K562 (cell line): ENCODE measurements around the gene CAPZB. TPM values are rescaled to one million over a fixed set of nuclear protein-coding genes. Genes with fewer than 3 reads are reported as not detected.

Source experiments
- CHD2 ChIP-seq: IDR thresholded peaks from 2 replicates; pipeline ENCODE4 v1.6.1; 2011; ENCODE audit warnings: low read depth, low read length
- RCOR1 ChIP-seq, 2 experiments: IDR thresholded peaks; 2 replicates each; pipeline ENCODE4 v1.6.1; 2012; ENCODE audit warnings: low read depth in 2 of 2, low read length in 2 of 2, borderline replicate concordance in 1 of 2, improper control_type of control experiment in 1 of 2
- RERE ChIP-seq: sonication (generic); formaldehyde crosslinking; IDR thresholded peaks from 2 replicates; pipeline ENCODE4 v1.8.0; 2023; ENCODE audit warnings: missing genetic modification reagents, mild to moderate bottlenecking, borderline replicate concordance
- SIN3A ChIP-seq, 2 experiments: fragments of 150-350 bp in 1 of 2; IDR thresholded peaks; 2 replicates each; pipeline ENCODE4 v1.6.1; 2011 to 2016; ENCODE audit warnings: borderline replicate concordance in 2 of 2, low read depth in 2 of 2, low read length in 2 of 2, mild to moderate bottlenecking in 2 of 2, moderate library complexity in 2 of 2; ENCODE audit not compliant: control insufficient read depth in 1 of 2
- ZNF224 ChIP-seq: sonication (generic); formaldehyde crosslinking; IDR thresholded peaks from 2 replicates; pipeline ENCODE4 v1.8.0; 2022; ENCODE audit warnings: mild to moderate bottlenecking, missing genetic modification reagents
- polyA plus RNA-seq, 8 experiments: library from polyadenylated mRNA; depleted of rRNA in 4 of 8; stranded (reverse) in 5 of 8; unstranded in 3 of 8; fragments of >200 nt; fragmentation: Nextera tagmentation in 2 of 8; fragmentation: Illumina TruSeq in 1 of 8; extraction: Ambion mirVana in 2 of 8; extraction: Trizol in 1 of 8; gene quantifications; 2 replicates each; pipeline versions ENCODE4 v1.2.1 to v1.2.3, GENCODE V29; 2011 to 2014; ENCODE audit warnings: inconsistent platforms in 1 of 8, missing spikeins in 1 of 8
- total RNA-seq, 7 experiments: library from RNA; depleted of rRNA in 6 of 7; stranded (reverse); fragments of >200 nt in 6 of 7; fragmentation: Illumina TruSeq in 2 of 7; extraction: Trizol in 2 of 7; gene quantifications; 2 replicates each; pipeline versions ENCODE4 v1.2.1 to v1.2.3, GENCODE V29; 2011 to 2021; ENCODE audit warnings: low replicate concordance in 1 of 7
- TF ChIP-seq, protein P1 (sequence below): fragments of 250-450 bp; sonication (Bioruptor Pico); IDR thresholded peaks from 2 replicates; pipeline ENCODE4 v1.4.0; 2020
- TF ChIP-seq, protein P2 (sequence below): IDR thresholded peaks from 3 replicates; pipeline ENCODE4 v1.6.1; 2011; ENCODE audit warnings: borderline replicate concordance, mild to moderate bottlenecking, moderate library complexity; ENCODE audit not compliant: insufficient read length; ENCODE audit errors: extremely low read depth
- TF ChIP-seq, protein P3 (sequence below), 2 experiments: fragments of 450-650 bp; conservative IDR thresholded peaks; 2 replicates each; pipeline ENCODE4 v1.6.1; 2017; ENCODE audit warnings: mild to moderate bottlenecking in 2 of 2, moderate library complexity in 2 of 2

The CAPZB gene
- total and polyA plus RNA-seq, 9 of the 15 experiments (the other 6 are each of a cell fraction or from before 2014, with no cell fraction given): 57.6 to 297 (median 125) TPM

GRCh38 chr1:19311931-19312781 lies 173.2 kb downstream of the CAPZB start, which contains the start of the genes AKR7A2 and SLC66A1 (continued):
- TF ChIP-seq, protein P1, sequence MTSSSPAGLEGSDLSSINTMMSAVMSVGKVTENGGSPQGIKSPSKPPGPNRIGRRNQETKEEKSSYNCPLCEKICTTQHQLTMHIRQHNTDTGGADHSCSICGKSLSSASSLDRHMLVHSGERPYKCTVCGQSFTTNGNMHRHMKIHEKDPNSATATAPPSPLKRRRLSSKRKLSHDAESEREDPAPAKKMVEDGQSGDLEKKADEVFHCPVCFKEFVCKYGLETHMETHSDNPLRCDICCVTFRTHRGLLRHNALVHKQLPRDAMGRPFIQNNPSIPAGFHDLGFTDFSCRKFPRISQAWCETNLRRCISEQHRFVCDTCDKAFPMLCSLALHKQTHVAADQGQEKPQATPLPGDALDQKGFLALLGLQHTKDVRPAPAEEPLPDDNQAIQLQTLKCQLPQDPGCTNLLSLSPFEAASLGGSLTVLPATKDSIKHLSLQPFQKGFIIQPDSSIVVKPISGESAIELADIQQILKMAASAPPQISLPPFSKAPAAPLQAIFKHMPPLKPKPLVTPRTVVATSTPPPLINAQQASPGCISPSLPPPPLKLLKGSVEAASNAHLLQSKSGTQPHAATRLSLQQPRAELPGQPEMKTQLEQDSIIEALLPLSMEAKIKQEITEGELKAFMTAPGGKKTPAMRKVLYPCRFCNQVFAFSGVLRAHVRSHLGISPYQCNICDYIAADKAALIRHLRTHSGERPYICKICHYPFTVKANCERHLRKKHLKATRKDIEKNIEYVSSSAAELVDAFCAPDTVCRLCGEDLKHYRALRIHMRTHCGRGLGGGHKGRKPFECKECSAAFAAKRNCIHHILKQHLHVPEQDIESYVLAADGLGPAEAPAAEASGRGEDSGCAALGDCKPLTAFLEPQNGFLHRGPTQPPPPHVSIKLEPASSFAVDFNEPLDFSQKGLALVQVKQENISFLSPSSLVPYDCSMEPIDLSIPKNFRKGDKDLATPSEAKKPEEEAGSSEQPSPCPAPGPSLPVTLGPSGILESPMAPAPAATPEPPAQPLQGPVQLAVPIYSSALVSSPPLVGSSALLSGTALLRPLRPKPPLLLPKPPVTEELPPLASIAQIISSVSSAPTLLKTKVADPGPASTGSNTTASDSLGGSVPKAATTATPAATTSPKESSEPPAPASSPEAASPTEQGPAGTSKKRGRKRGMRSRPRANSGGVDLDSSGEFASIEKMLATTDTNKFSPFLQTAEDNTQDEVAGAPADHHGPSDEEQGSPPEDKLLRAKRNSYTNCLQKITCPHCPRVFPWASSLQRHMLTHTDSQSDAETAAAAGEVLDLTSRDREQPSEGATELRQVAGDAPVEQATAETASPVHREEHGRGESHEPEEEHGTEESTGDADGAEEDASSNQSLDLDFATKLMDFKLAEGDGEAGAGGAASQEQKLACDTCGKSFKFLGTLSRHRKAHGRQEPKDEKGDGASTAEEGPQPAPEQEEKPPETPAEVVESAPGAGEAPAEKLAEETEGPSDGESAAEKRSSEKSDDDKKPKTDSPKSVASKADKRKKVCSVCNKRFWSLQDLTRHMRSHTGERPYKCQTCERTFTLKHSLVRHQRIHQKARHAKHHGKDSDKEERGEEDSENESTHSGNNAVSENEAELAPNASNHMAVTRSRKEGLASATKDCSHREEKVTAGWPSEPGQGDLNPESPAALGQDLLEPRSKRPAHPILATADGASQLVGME: peak; percentile 84; the same call in 1 of the 2 replicates
- TF ChIP-seq RERE (CRISPR knock-in tag) (no peak), ZNF224 (0 out of 2 replicates have a peak, but pooled peaks have one; percentile 40), SIN3A (IDR thresholded peaks at IDR 0.05; ENCODE audit: borderline replicate concordance in 2 of 2, control insufficient read depth in 1 of 2, low read depth in 2 of 2, low read length in 2 of 2) (peak; percentile 75 to 91; a peak in 3 of 4 replicates), CHD2 (peak; percentile 93), RCOR1 (IDR thresholded peaks at IDR 0.05; ENCODE audit: borderline replicate concordance in 1 of 2, low read depth in 2 of 2, low read length in 2 of 2) (no peak; a peak in 1 of 4 replicates)
- TF ChIP-seq, protein P2, sequence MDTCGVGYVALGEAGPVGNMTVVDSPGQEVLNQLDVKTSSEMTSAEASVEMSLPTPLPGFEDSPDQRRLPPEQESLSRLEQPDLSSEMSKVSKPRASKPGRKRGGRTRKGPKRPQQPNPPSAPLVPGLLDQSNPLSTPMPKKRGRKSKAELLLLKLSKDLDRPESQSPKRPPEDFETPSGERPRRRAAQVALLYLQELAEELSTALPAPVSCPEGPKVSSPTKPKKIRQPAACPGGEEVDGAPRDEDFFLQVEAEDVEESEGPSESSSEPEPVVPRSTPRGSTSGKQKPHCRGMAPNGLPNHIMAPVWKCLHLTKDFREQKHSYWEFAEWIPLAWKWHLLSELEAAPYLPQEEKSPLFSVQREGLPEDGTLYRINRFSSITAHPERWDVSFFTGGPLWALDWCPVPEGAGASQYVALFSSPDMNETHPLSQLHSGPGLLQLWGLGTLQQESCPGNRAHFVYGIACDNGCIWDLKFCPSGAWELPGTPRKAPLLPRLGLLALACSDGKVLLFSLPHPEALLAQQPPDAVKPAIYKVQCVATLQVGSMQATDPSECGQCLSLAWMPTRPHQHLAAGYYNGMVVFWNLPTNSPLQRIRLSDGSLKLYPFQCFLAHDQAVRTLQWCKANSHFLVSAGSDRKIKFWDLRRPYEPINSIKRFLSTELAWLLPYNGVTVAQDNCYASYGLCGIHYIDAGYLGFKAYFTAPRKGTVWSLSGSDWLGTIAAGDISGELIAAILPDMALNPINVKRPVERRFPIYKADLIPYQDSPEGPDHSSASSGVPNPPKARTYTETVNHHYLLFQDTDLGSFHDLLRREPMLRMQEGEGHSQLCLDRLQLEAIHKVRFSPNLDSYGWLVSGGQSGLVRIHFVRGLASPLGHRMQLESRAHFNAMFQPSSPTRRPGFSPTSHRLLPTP: no peak
- TF ChIP-seq, protein P3, sequence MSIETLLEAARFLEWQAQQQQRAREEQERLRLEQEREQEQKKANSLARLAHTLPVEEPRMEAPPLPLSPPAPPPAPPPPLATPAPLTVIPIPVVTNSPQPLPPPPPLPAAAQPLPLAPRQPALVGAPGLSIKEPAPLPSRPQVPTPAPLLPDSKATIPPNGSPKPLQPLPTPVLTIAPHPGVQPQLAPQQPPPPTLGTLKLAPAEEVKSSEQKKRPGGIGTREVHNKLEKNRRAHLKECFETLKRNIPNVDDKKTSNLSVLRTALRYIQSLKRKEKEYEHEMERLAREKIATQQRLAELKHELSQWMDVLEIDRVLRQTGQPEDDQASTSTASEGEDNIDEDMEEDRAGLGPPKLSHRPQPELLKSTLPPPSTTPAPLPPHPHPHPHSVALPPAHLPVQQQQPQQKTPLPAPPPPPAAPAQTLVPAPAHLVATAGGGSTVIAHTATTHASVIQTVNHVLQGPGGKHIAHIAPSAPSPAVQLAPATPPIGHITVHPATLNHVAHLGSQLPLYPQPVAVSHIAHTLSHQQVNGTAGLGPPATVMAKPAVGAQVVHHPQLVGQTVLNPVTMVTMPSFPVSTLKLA (conservative IDR thresholded peaks at IDR 0.05): peak in 1 of 2 experiments; percentile 81; a peak in 3 of 4 replicates
